NB4 (cell line): Measurements from ENCODE around the gene TNFSF15.

Experiments used
- POLR2A ChIP-seq: IDR thresholded peaks from 2 replicates; pipeline ENCODE4 v1.6.1; 2011; ENCODE audit warnings: mild to moderate bottlenecking; ENCODE audit not compliant: insufficient read length; ENCODE audit errors: extremely low read depth
- TF ChIP-seq, protein P1 (sequence below): IDR thresholded peaks from one replicate; pipeline ENCODE4 v1.5.1; 2012; ENCODE audit warnings: low read depth, low read length

DNA sequence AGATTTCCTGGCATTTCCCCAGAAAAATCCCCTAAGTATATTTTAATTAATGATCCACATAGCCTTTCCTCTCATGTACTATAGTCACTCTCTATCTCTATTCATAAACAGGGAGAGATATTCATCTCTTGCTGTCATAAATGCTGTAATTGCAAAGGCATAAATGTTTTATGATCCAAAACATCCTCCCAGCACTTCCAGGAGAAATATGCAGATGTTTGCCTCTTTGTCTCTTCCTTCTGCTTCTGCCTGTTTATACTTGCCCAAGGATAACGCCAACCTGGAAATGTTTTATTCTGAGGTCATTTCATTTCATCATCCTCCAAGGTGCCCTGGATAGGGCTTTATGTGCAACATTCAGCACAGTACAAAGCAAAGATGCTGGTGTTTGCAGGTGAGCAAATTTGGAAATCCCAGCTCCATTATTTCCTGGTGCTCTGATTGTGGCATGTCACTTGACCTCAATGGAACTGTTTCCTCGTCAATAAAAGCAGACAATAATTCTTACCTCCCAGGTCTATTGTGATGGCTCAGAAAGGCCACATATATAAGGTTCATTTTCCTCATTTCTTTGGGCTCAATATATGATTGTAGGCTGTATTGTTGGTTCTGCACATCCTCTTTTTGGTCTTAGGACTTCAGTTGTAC lies 6.9 kb downstream of the TNFSF15 start:
- TF ChIP-seq, protein P1, sequence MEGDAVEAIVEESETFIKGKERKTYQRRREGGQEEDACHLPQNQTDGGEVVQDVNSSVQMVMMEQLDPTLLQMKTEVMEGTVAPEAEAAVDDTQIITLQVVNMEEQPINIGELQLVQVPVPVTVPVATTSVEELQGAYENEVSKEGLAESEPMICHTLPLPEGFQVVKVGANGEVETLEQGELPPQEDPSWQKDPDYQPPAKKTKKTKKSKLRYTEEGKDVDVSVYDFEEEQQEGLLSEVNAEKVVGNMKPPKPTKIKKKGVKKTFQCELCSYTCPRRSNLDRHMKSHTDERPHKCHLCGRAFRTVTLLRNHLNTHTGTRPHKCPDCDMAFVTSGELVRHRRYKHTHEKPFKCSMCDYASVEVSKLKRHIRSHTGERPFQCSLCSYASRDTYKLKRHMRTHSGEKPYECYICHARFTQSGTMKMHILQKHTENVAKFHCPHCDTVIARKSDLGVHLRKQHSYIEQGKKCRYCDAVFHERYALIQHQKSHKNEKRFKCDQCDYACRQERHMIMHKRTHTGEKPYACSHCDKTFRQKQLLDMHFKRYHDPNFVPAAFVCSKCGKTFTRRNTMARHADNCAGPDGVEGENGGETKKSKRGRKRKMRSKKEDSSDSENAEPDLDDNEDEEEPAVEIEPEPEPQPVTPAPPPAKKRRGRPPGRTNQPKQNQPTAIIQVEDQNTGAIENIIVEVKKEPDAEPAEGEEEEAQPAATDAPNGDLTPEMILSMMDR: no peak
- TF ChIP-seq POLR2A: no peak
